NT2/D1 (cell line): ENCODE data around the gene PSRC1.

Experiments used
- YY1 ChIP-seq: IDR thresholded peaks from 2 replicates; pipeline ENCODE4 v1.6.1; 2011; ENCODE audit not compliant: insufficient read length, insufficient read depth
- ZNF274 ChIP-seq: IDR thresholded peaks from 2 replicates; pipeline ENCODE4 v1.6.1; 2011; ENCODE audit warnings: mild to moderate bottlenecking, low read depth, low read length

DNA sequence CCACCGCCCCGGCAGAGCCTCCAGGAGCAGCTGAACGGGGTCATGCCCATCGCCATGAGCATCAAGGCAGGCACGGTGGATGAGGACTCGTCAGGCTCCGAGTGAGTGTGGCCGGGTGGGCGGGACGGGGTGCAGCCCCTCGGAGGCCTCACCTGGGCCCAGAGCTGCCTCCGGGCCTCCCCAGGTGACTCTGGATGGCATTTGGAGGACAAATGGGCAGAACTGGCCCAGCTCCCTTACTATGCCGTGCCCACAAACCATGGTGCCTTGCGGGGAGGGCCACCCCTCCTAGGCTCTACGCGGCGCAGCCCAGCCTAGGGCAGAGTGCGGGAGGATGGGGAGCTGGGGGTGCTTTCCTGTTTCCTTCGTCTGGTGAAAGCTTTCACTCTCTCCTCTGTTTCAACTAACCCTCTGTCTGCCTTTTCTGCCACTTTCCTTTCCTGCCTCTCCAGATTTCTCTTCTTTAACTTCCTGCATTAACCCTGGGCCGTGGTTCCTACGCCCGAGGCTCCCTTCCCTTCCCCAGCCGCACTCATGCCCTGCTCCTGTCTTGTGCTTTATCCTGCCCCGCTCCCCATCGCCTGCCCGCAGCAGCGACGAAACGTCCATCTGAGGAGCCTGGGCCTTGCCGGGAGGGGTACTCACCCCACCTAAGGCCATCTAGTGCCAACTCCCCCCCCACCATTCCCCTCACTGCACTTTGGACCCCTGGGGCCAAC lies 9.2 kb downstream of the PSRC1 start:
- TF ChIP-seq ZNF274 (no peak), YY1 (no peak)
